ENCODE results near the gene B3GNT2. TPM values are rescaled to one million over a fixed set of nuclear protein-coding genes. Genes with fewer than 3 reads are reported as not detected.
"Not testable (repeated sequence)": the region's sequence is repeated elsewhere in the genome, so short reads cannot be mapped to it uniquely, and the experiment has no call there.

Gene B3GNT2
- total and polyA plus RNA-seq, 2 donors (not counting 3 experiments of a cell fraction or from before 2014, with no cell fraction given) = 9.5 to 21.2 TPM

GRCh38 chr2:62267696-62268095, 71.8 kb downstream of the B3GNT2 start:
- Histone ChIP-seq H3K4me3 (replicated peaks in 1 of 3; ENCODE audit: insufficient read depth in 1 of 3, low read depth in 1 of 3, low read length in 3 of 3) (no peak overlapping the region), H3K9me1 (replicated peaks; ENCODE audit: control insufficient read depth, extremely low read depth, insufficient read depth, low read length) (no peaks in the 10 kb centered on the region), H3K4me1 (ENCODE audit: control insufficient read depth, extremely low read depth, insufficient read depth, low read length) (no peaks in the 10 kb centered on the region), H3K4me2 (ENCODE audit: insufficient read depth, low read length) (no peak overlapping the region), H2AFZ (ENCODE audit: low read depth, low read length) (no peak overlapping the region), H4K20me1 (replicated peaks; ENCODE audit: control insufficient read depth, extremely low read depth, insufficient read depth, low read length) (no peaks in the 10 kb centered on the region), H3K27ac (ENCODE audit: insufficient read depth, low read depth, low read length) (no peak overlapping the region), H3K9me3 (replicated peaks; ENCODE audit: control insufficient read depth, insufficient read depth, low read length) (no peaks in the 10 kb centered on the region), H3K9ac (replicated peaks; ENCODE audit: extremely low read depth, insufficient read depth, low read length) (no peak overlapping the region), H3K79me2 (ENCODE audit: control insufficient read depth, insufficient read depth, low read length) (no peaks in the 10 kb centered on the region), H3K36me3 (ENCODE audit: control insufficient read depth in 2 of 2, extremely low read depth in 1 of 2, insufficient read depth in 2 of 2, low read length in 2 of 2) (no peaks in the 10 kb centered on the region), H3K27me3 (ENCODE audit: control insufficient read depth in 2 of 2, insufficient read depth in 2 of 2, low read length in 2 of 2) (no peaks in the 10 kb centered on the region)
- CTCF ChIA-PET = interaction anchor here (1.0 to 1.2 kb wide), 2 partner anchors 12 to 668 kb away, joined by 3 read pairs; no protein-coding TSS in a partner anchor
- no peak for FAIRE-seq
- dilution Hi-C loops (cut with MboI; ENCODE audit: extremely low pct_ligation_motif_present, low sequenced_read_pairs) = no loop called here
- POLR2A ChIA-PET = interaction anchor here (0.7 kb wide), 1 partner anchor 26 kb away, joined by 5 read pairs; no protein-coding TSS in a partner anchor
- TF ChIP-seq, protein P1, sequence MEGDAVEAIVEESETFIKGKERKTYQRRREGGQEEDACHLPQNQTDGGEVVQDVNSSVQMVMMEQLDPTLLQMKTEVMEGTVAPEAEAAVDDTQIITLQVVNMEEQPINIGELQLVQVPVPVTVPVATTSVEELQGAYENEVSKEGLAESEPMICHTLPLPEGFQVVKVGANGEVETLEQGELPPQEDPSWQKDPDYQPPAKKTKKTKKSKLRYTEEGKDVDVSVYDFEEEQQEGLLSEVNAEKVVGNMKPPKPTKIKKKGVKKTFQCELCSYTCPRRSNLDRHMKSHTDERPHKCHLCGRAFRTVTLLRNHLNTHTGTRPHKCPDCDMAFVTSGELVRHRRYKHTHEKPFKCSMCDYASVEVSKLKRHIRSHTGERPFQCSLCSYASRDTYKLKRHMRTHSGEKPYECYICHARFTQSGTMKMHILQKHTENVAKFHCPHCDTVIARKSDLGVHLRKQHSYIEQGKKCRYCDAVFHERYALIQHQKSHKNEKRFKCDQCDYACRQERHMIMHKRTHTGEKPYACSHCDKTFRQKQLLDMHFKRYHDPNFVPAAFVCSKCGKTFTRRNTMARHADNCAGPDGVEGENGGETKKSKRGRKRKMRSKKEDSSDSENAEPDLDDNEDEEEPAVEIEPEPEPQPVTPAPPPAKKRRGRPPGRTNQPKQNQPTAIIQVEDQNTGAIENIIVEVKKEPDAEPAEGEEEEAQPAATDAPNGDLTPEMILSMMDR (IDR thresholded peaks at IDR 0.05; ENCODE audit: extremely low read depth in 1 of 2, insufficient read depth in 1 of 2, low read depth in 1 of 2, low read length in 2 of 2) = no peak
- TF ChIP-seq POLR2A (IDR thresholded peaks at IDR 0.05; ENCODE audit: low read depth, low read length) (no peak), POLR2AphosphoS5 (IDR thresholded peaks at IDR 0.05; ENCODE audit: insufficient read depth, low read depth, low read length) (no peak)
- TF ChIP-seq, protein P2, sequence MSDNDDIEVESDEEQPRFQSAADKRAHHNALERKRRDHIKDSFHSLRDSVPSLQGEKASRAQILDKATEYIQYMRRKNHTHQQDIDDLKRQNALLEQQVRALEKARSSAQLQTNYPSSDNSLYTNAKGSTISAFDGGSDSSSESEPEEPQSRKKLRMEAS (IDR thresholded peaks at IDR 0.05; ENCODE audit: insufficient read depth, insufficient read length) = no peak
- no TSS peak for BruUV-seq (replicated peaks)
- no peak for DNase-seq (ENCODE audit: low read depth, low spot score)
- intact Hi-C loops (cut with micrococcal nuclease) = no loop called here

DNA sequence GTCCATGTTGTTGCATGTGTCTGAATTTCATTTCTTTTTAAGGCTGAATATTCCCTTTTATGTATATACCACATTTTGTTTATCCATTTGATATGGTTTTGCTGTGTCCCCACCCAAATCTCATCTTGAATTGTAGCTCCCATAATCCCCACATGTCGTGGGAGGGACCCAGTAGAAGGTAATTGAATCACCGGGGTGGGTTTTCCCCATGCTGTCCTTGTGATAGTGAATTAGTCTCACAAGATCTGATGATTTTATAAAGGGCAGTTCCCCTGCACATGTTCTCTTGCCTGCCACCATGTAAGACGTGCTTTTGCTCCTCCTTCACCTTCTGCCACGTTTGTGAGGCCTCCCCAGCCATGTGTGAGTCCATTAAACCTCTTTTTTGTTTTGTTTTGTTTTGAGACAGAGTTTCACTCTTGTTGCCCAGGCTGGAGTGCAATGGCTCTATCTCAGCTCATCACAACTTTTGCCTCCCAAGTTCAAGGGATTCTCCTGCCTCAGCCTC, 72.8 kb downstream of the B3GNT2 start:
- FAIRE-seq; BruUV-seq (replicated peaks); H3K4me3 ChIP-seq (replicated peaks in 1 of 3; ENCODE audit: insufficient read depth in 1 of 3, low read depth in 1 of 3, low read length in 3 of 3); DNase-seq (ENCODE audit: low read depth, low spot score); H3K36me3 ChIP-seq (ENCODE audit: control insufficient read depth in 2 of 2, extremely low read depth in 1 of 2, insufficient read depth in 2 of 2, low read length in 2 of 2); intact Hi-C loops (cut with micrococcal nuclease); H3K27ac ChIP-seq (ENCODE audit: insufficient read depth, low read depth, low read length); POLR2A ChIA-PET; H3K4me2 ChIP-seq (ENCODE audit: insufficient read depth, low read length); H3K27me3 ChIP-seq (ENCODE audit: control insufficient read depth in 2 of 2, insufficient read depth in 2 of 2, low read length in 2 of 2); H3K9me3 ChIP-seq (replicated peaks; ENCODE audit: control insufficient read depth, insufficient read depth, low read length); H3K79me2 ChIP-seq (ENCODE audit: control insufficient read depth, insufficient read depth, low read length); H3K9me1 ChIP-seq (replicated peaks; ENCODE audit: control insufficient read depth, extremely low read depth, insufficient read depth, low read length); H3K4me1 ChIP-seq (ENCODE audit: control insufficient read depth, extremely low read depth, insufficient read depth, low read length); dilution Hi-C loops (cut with MboI; ENCODE audit: extremely low pct_ligation_motif_present, low sequenced_read_pairs); CTCF ChIA-PET; H3K9ac ChIP-seq (replicated peaks; ENCODE audit: extremely low read depth, insufficient read depth, low read length); H4K20me1 ChIP-seq (replicated peaks; ENCODE audit: control insufficient read depth, extremely low read depth, insufficient read depth, low read length); H2AFZ ChIP-seq (ENCODE audit: low read depth, low read length): not testable (repeated sequence)
